H1 (cell line): ENCODE measurements around the gene EPHA6. TPM values are rescaled to one million over a fixed set of nuclear protein-coding genes. Genes with fewer than 3 reads are reported as not detected.

Source experiments
- CTCF ChIA-PET: fragments of 300-600 bp; sonication (Branson Sonifier 250); formaldehyde crosslinking; loops from one replicate; lab custom pipeline; 2021; ENCODE audit not compliant: partially characterized antibody; lab: Charles Lee
- POLR2A ChIA-PET: fragments of 300-600 bp; sonication (Branson Sonifier 250); formaldehyde crosslinking; loops from one replicate; lab custom pipeline; 2021; ENCODE audit warnings: inconsistent platforms; ENCODE audit not compliant: partially characterized antibody; lab: Charles Lee
- DNase-seq, 2 experiments: peaks; one replicate each; pipeline versions ENCODE4 v3.0.0 to v3.0.0-alpha.2; 2010 to 2022; ENCODE audit warnings: low spot score in 2 of 2, low read depth in 1 of 2, mixed read lengths in 1 of 2
- FAIRE-seq: peaks from 2 replicates; lab custom pipeline; 2011; peaks lifted over from hg19 to GRCh38; lab: Jason Lieb, UNC
- H2AFZ ChIP-seq: 2 replicates; pipeline ENCODE4 v1.8.1; 2012; ENCODE audit warnings: low read length, inconsistent platforms
- H2AK5ac ChIP-seq: 2 replicates; pipeline ENCODE4 v1.6.1; 2013; ENCODE audit warnings: low read depth, low read length
- H2BK120ac ChIP-seq: replicated peaks from 2 replicates; pipeline ENCODE3; 2013; ENCODE audit warnings: low read depth, low read length, inconsistent platforms
- H2BK12ac ChIP-seq: 2 replicates; pipeline ENCODE4 v1.6.1; 2013; ENCODE audit warnings: low read depth, low read length
- H2BK15ac ChIP-seq: 2 replicates; pipeline ENCODE4 v1.6.1; 2013; ENCODE audit warnings: low read length
- H2BK20ac ChIP-seq: 2 replicates; pipeline ENCODE4 v1.6.1; 2013; ENCODE audit warnings: low read length
- H2BK5ac ChIP-seq: 2 replicates; pipeline ENCODE4 v1.6.1; 2013; ENCODE audit warnings: low read depth, low read length
- H3K14ac ChIP-seq: 2 replicates; pipeline ENCODE4 v1.6.1; 2013; ENCODE audit warnings: inconsistent platforms; ENCODE audit not compliant: insufficient read length
- H3K18ac ChIP-seq: 2 replicates; pipeline ENCODE4 v1.6.1; 2013; ENCODE audit warnings: low read length; ENCODE audit errors: extremely low read depth
- H3K23ac ChIP-seq: 2 replicates; pipeline ENCODE4 v1.6.1; 2013; ENCODE audit warnings: inconsistent platforms; ENCODE audit not compliant: insufficient read length
- H3K23me2 ChIP-seq: 2 replicates; pipeline ENCODE4 v1.6.1; 2013; ENCODE audit warnings: low read depth, low read length
- H3K27ac ChIP-seq: 2 replicates; pipeline ENCODE4 v1.6.1; 2011; ENCODE audit warnings: low read depth, low read length, inconsistent platforms
- H3K27me3 ChIP-seq, 4 experiments: replicated peaks in 1 of 4; 1 replicate in 1 of 4; 2 replicates in 3 of 4; pipeline versions ENCODE4 v1.6.1 to v1.8.1; 2011 to 2013; ENCODE audit warnings: low read length in 3 of 4, mild to moderate bottlenecking in 3 of 4, inconsistent platforms in 2 of 4, mixed read lengths in 2 of 4, moderate library complexity in 1 of 4; ENCODE audit not compliant: control insufficient read depth in 3 of 4, insufficient read depth in 3 of 4; ENCODE audit errors: extremely low read depth in 1 of 4
- H3K36me3 ChIP-seq, 4 experiments: 2 replicates each; pipeline versions ENCODE4 v1.6.1 to v1.8.1; 2011 to 2013; ENCODE audit warnings: mild to moderate bottlenecking in 4 of 4, low read length in 3 of 4, moderate library complexity in 2 of 4, control low read depth in 1 of 4, inconsistent platforms in 1 of 4; ENCODE audit not compliant: insufficient read depth in 4 of 4, control insufficient read depth in 2 of 4
- H3K4ac ChIP-seq: replicated peaks from 2 replicates; pipeline ENCODE3; 2013; ENCODE audit warnings: low read length, low read depth, mixed read lengths, inconsistent platforms; ENCODE audit not compliant: insufficient read length
- H3K4me1 ChIP-seq, 4 experiments: replicated peaks in 1 of 4; 1 replicate in 1 of 4; 2 replicates in 3 of 4; pipeline versions ENCODE4 v1.6.1 to v1.8.1; 2011 to 2013; ENCODE audit warnings: low read length in 3 of 4, inconsistent platforms in 2 of 4, mixed read lengths in 1 of 4; ENCODE audit not compliant: insufficient read depth in 4 of 4, control insufficient read depth in 3 of 4
- H3K4me2 ChIP-seq, 2 experiments: 2 replicates each; pipeline versions ENCODE4 v1.6.1 to v1.8.1; 2011 to 2013; ENCODE audit warnings: low read depth in 2 of 2, low read length in 2 of 2, control low read depth in 1 of 2, inconsistent platforms in 1 of 2, mild to moderate bottlenecking in 1 of 2; ENCODE audit not compliant: insufficient read depth in 1 of 2
- H3K4me3 ChIP-seq, 4 experiments: fragments of 200-600, 300-600 bp in 1 of 4; sonication (generic), shearing (Covaris generic), sonication (Bioruptor Twin) in 1 of 4; 2 replicates each; pipeline versions ENCODE4 v1.5.1 to v1.8.1; 2011 to 2016; ENCODE audit warnings: low read length in 4 of 4, low read depth in 3 of 4, control low read depth in 2 of 4, inconsistent platforms in 2 of 4, mild to moderate bottlenecking in 2 of 4, mixed read lengths in 1 of 4, moderate library complexity in 1 of 4; ENCODE audit not compliant: insufficient read depth in 2 of 4; ENCODE audit errors: extremely low read depth in 1 of 4
- H3K56ac ChIP-seq: replicated peaks from 2 replicates; pipeline ENCODE3; 2013; ENCODE audit warnings: low read depth, mild to moderate bottlenecking, mixed read lengths, low read length, inconsistent platforms; ENCODE audit not compliant: insufficient read length
- H3K79me1 ChIP-seq: 2 replicates; pipeline ENCODE4 v1.6.1; 2013; ENCODE audit warnings: low read depth, low read length, control low read depth
- H3K79me2 ChIP-seq, 2 experiments: 2 replicates each; pipeline versions ENCODE4 v1.6.1 to v1.8.1; 2012 to 2013; ENCODE audit warnings: low read length in 2 of 2, mild to moderate bottlenecking in 2 of 2, inconsistent platforms in 1 of 2; ENCODE audit not compliant: insufficient read depth in 2 of 2, control insufficient read depth in 1 of 2
- H3K9ac ChIP-seq, 4 experiments: replicated peaks in 1 of 4; 1 replicate in 1 of 4; 2 replicates in 3 of 4; pipeline versions ENCODE4 v1.6.1 to v1.8.1; 2011 to 2013; ENCODE audit warnings: low read depth in 3 of 4, low read length in 3 of 4, control low read depth in 2 of 4, mild to moderate bottlenecking in 2 of 4, moderate library complexity in 2 of 4, inconsistent platforms in 1 of 4; ENCODE audit errors: extremely low read depth in 1 of 4
- H3K9me3 ChIP-seq, 2 experiments: 2 replicates each; pipeline versions ENCODE4 v1.6.1 to v1.8.1; 2012 to 2013; ENCODE audit warnings: mild to moderate bottlenecking in 2 of 2, moderate library complexity in 2 of 2, control low read depth in 1 of 2, inconsistent platforms in 1 of 2, low read depth in 1 of 2, low read length in 1 of 2, mixed read lengths in 1 of 2; ENCODE audit not compliant: insufficient read depth in 2 of 2
- H4K20me1 ChIP-seq, 2 experiments: replicated peaks in 1 of 2; 2 replicates each; pipeline versions ENCODE3 to v1.8.1; 2011 to 2013; ENCODE audit warnings: inconsistent platforms in 2 of 2, low read length in 2 of 2, mild to moderate bottlenecking in 1 of 2; ENCODE audit not compliant: insufficient read depth in 2 of 2, control insufficient read depth in 1 of 2
- H4K5ac ChIP-seq: 2 replicates; pipeline ENCODE4 v1.6.1; 2013; ENCODE audit warnings: low read length, low read depth, mixed read lengths, inconsistent platforms; ENCODE audit not compliant: insufficient read length
- H4K8ac ChIP-seq: 2 replicates; pipeline ENCODE4 v1.8.0; 2013; ENCODE audit warnings: mild to moderate bottlenecking, moderate library complexity, low read length, inconsistent platforms; ENCODE audit not compliant: insufficient read depth; ENCODE audit errors: extremely low read depth
- H4K91ac ChIP-seq: replicated peaks from 2 replicates; pipeline ENCODE3; 2013; ENCODE audit warnings: low read length, mixed read lengths, inconsistent platforms; ENCODE audit not compliant: insufficient read length
- polyA plus RNA-seq, 7 experiments: library from polyadenylated mRNA; depleted of rRNA in 3 of 7; stranded (reverse) in 5 of 7; unstranded in 2 of 7; fragments of >200 nt in 5 of 7; fragments of 200-250 nt in 2 of 7; gene quantifications; 1 replicate in 5 of 7; 2 replicates in 1 of 7; 4 replicates in 1 of 7; pipeline versions ENCODE4 v1.2.1 to v1.2.3, GENCODE V29; 2011 to 2013; ENCODE audit warnings: missing spikeins in 2 of 7, mixed read lengths in 2 of 7
- total RNA-seq: library from RNA; stranded (reverse); fragmentation: NEBNext Ultra II Directional; extraction: Animal tissue kit (Norgen Biotek cat#: 25700); gene quantifications from 2 replicates; pipeline ENCODE4 v1.2.1, GENCODE V29; 2021
- TF ChIP-seq, protein P1 (sequence below): IDR thresholded peaks from 2 replicates; pipeline ENCODE4 v1.6.1; 2012; ENCODE audit warnings: inconsistent platforms

The EPHA6 gene
- total and polyA plus RNA-seq, 2 of the 8 experiments (the other 6 are each of a cell fraction or from before 2014, with no cell fraction given) = 0.83 to 3.2 TPM

DNA sequence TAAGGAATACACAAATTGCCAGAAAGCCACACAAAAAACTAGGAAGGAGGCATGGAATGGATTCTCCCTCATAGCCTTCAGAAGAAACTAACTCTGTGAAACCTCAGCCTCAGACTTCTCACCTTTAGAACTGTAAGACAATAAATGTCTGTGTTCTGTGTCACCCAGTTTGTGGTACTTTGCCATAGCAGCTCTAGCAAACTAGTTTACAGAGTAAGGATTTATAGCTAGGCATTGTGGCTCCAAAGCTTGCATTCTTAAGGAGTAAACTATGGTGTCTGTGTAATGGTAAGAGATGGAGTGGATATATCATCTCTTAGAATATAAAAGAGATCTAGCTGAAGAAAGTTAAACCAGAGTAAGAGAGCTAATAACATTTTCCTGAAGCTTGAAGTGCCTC, 18.9 kb downstream of the EPHA6 start:
- Histone ChIP-seq H2BK12ac (no peak overlapping the region), H3K23me2 (no peaks in the 10 kb centered on the region), H2BK120ac (no peak overlapping the region), H3K18ac (no peak overlapping the region), H3K14ac (no peak overlapping the region), H3K79me2 (no peaks in the 10 kb centered on the region), H4K20me1 (no peaks in the 10 kb centered on the region), H2AFZ (no peak overlapping the region), H3K4me3 (no peak overlapping the region), H3K23ac (no peak overlapping the region), H4K8ac (no peak overlapping the region), H3K56ac (no peak overlapping the region), H3K4me2 (no peak overlapping the region), H3K9ac (no peak overlapping the region), H2AK5ac (no peak overlapping the region), H3K36me3 (no peaks in the 10 kb centered on the region), H2BK5ac (no peak overlapping the region), H3K9me3 (no peaks in the 10 kb centered on the region), H2BK20ac (no peak overlapping the region), H3K4ac (no peak overlapping the region), H3K27ac (no peak overlapping the region), H3K79me1 (no peaks in the 10 kb centered on the region), H4K5ac (no peak overlapping the region), H2BK15ac (no peak overlapping the region), H3K4me1 (no peaks in the 10 kb centered on the region), H3K27me3 (no peaks in the 10 kb centered on the region), H4K91ac (no peak overlapping the region)
- no peak for DNase-seq
- TF ChIP-seq, protein P1, sequence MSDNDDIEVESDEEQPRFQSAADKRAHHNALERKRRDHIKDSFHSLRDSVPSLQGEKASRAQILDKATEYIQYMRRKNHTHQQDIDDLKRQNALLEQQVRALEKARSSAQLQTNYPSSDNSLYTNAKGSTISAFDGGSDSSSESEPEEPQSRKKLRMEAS = no peak
- ChIA-PET CTCF (interaction anchor here (0.7 kb wide), 1 partner anchor 34 kb away, joined by 3 read pairs; no protein-coding TSS in a partner anchor), POLR2A (no interaction called here)
- no peak for FAIRE-seq
